IMR-90 (cell line): ENCODE measurements around the gene NFIX. TPM values are rescaled to one million over a fixed set of nuclear protein-coding genes. Genes with fewer than 3 reads are reported as not detected.

Source experiments
- ATAC-seq: fragments of 200-7000 bp; cut with Tn5 transposase; 2 replicates; pipeline ENCODE4 v1.9.1; 2020; ENCODE audit warnings: low read depth, mild to moderate bottlenecking, moderate library complexity
- BruUV-seq: library from RNA; stranded (reverse); fragments of 400-500 nt; replicated peaks from 2 replicates; lab custom pipeline; 2021; lab: Mats Ljungman, UMichigan
- CTCF ChIA-PET: fragments of 300-600 bp; formaldehyde crosslinking; extraction: SDS; loops from one replicate; lab custom pipeline; 2021; ENCODE audit warnings: antibody characterized with exemption; lab: Yijun Ruan, JAX
- POLR2A ChIA-PET: fragments of 300-600 bp; sonication (Branson Sonifier 250); formaldehyde crosslinking; loops from one replicate; lab custom pipeline; 2022; ENCODE audit warnings: antibody characterized with exemption; ENCODE audit not compliant: unreplicated experiment; lab: Charles Lee
- DNase-seq: peaks from one replicate; pipeline ENCODE4 v3.0.0; 2013
- H2AFZ ChIP-seq: replicated peaks from 2 replicates; pipeline ENCODE3; 2013; ENCODE audit warnings: low read length, mild to moderate bottlenecking; ENCODE audit not compliant: poor library complexity
- H2AK5ac ChIP-seq: 2 replicates; pipeline ENCODE4 v1.6.1; 2013; ENCODE audit warnings: low read depth, low read length, inconsistent platforms
- H2AK9ac ChIP-seq: replicated peaks from 2 replicates; pipeline ENCODE3; 2013; ENCODE audit warnings: mild to moderate bottlenecking, low read depth, low read length, moderate library complexity; ENCODE audit not compliant: poor library complexity
- H2BK120ac ChIP-seq: 2 replicates; pipeline ENCODE4 v1.6.1; 2013; ENCODE audit warnings: low read depth, low read length, inconsistent platforms
- H2BK15ac ChIP-seq: 3 replicates; pipeline ENCODE4 v1.6.1; 2013; ENCODE audit warnings: low read depth, low read length, inconsistent platforms
- H2BK20ac ChIP-seq: 2 replicates; pipeline ENCODE4 v1.6.1; 2013; ENCODE audit warnings: low read depth, mild to moderate bottlenecking, inconsistent platforms, low read length, moderate library complexity
- H2BK5ac ChIP-seq: 2 replicates; pipeline ENCODE4 v1.6.1; 2013; ENCODE audit warnings: mild to moderate bottlenecking, low read depth, low read length, inconsistent platforms; ENCODE audit not compliant: poor library complexity, severe bottlenecking
- H3K14ac ChIP-seq: replicated peaks from 2 replicates; pipeline ENCODE4 v1.6.1; 2013; ENCODE audit warnings: low read depth, low read length, inconsistent platforms
- H3K18ac ChIP-seq: 2 replicates; pipeline ENCODE4 v1.6.1; 2013; ENCODE audit warnings: low read depth, low read length, control low read depth
- H3K23ac ChIP-seq: 2 replicates; pipeline ENCODE4 v1.6.1; 2013; ENCODE audit warnings: low read depth, low read length, inconsistent platforms
- H3K27ac ChIP-seq: 2 replicates; pipeline ENCODE4 v1.5.1; 2013; ENCODE audit warnings: mild to moderate bottlenecking, control low read depth, low read length; ENCODE audit not compliant: insufficient read depth
- H3K27me3 ChIP-seq: 2 replicates; pipeline ENCODE4 v1.6.1; 2013; ENCODE audit warnings: low read length; ENCODE audit not compliant: control insufficient read depth, insufficient read depth
- H3K36me3 ChIP-seq: 2 replicates; pipeline ENCODE4 v1.6.1; 2013; ENCODE audit warnings: low read length, mixed read lengths; ENCODE audit not compliant: control insufficient read depth, insufficient read depth
- H3K4ac ChIP-seq: 2 replicates; pipeline ENCODE4 v1.6.1; 2013; ENCODE audit warnings: low read depth, low read length, inconsistent platforms
- H3K4me1 ChIP-seq: 2 replicates; pipeline ENCODE4 v1.6.1; 2013; ENCODE audit warnings: low read length, mixed read lengths; ENCODE audit not compliant: control insufficient read depth, insufficient read depth
- H3K4me2 ChIP-seq: 2 replicates; pipeline ENCODE4 v1.6.1; 2013; ENCODE audit warnings: low read depth, mild to moderate bottlenecking, control low read depth, low read length, moderate library complexity
- H3K4me3 ChIP-seq: 2 replicates; pipeline ENCODE4 v1.5.1; 2013; ENCODE audit warnings: low read depth, mild to moderate bottlenecking, control low read depth, low read length, moderate library complexity; ENCODE audit not compliant: insufficient read depth
- H3K56ac ChIP-seq: 2 replicates; pipeline ENCODE4 v1.6.1; 2013; ENCODE audit warnings: low read length, inconsistent platforms; ENCODE audit not compliant: insufficient read depth; ENCODE audit errors: extremely low read depth
- H3K79me1 ChIP-seq, 2 experiments: 2 replicates each; pipeline ENCODE4 v1.6.1; 2013; ENCODE audit warnings: low read length in 2 of 2, inconsistent platforms in 1 of 2, low read depth in 1 of 2
- H3K9ac ChIP-seq: 2 replicates; pipeline ENCODE4 v1.6.1; 2013; ENCODE audit warnings: low read depth, low read length, control low read depth
- H3K9me1 ChIP-seq: 2 replicates; pipeline ENCODE4 v1.6.1; 2013; ENCODE audit warnings: low read length, inconsistent platforms; ENCODE audit not compliant: insufficient read depth
- H3K9me3 ChIP-seq: 2 replicates; pipeline ENCODE4 v1.6.1; 2013; ENCODE audit warnings: low read length; ENCODE audit not compliant: control insufficient read depth, insufficient read depth
- H4K20me1 ChIP-seq: 2 replicates; pipeline ENCODE4 v1.6.1; 2013; ENCODE audit warnings: low read length, inconsistent platforms; ENCODE audit not compliant: insufficient read depth
- H4K5ac ChIP-seq: 2 replicates; pipeline ENCODE4 v1.6.1; 2013; ENCODE audit warnings: mild to moderate bottlenecking, low read depth, low read length, control low read depth
- H4K8ac ChIP-seq, 2 experiments: 2 replicates each; pipeline ENCODE4 v1.6.1; 2013; ENCODE audit warnings: low read depth in 2 of 2, low read length in 2 of 2, control low read depth in 1 of 2, inconsistent platforms in 1 of 2
- H4K91ac ChIP-seq: 2 replicates; pipeline ENCODE4 v1.6.1; 2013; ENCODE audit warnings: low read depth, low read length, inconsistent platforms; ENCODE audit not compliant: insufficient read depth
- CEBPB ChIP-seq: IDR thresholded peaks from 2 replicates; pipeline ENCODE4 v1.6.1; 2012; ENCODE audit warnings: low read depth, low read length, improper control_type of control experiment
- MXI1 ChIP-seq: IDR thresholded peaks from 2 replicates; pipeline ENCODE4 v1.6.1; 2012; ENCODE audit warnings: low read depth, mild to moderate bottlenecking, low read length, moderate library complexity, borderline replicate concordance
- RAD21 ChIP-seq: IDR thresholded peaks from 2 replicates; pipeline ENCODE4 v1.6.1; 2012; ENCODE audit warnings: low read length, improper control_type of control experiment
- RCOR1 ChIP-seq: IDR thresholded peaks from 2 replicates; pipeline ENCODE4 v1.6.1; 2012; ENCODE audit warnings: mild to moderate bottlenecking, low read length, improper control_type of control experiment; ENCODE audit not compliant: insufficient replicate concordance
- RFX5 ChIP-seq: IDR thresholded peaks from 2 replicates; pipeline ENCODE4 v1.8.0; 2012; ENCODE audit warnings: low read depth, mild to moderate bottlenecking, low read length, moderate library complexity
- USF2 ChIP-seq: fragments of 150-350 bp; IDR thresholded peaks from 2 replicates; pipeline ENCODE4 v1.6.1; 2017; ENCODE audit warnings: mild to moderate bottlenecking, antibody characterized with exemption, low read length, low read depth
- WGBS, 2 experiments: methylation state at CpG; one replicate each; pipeline versions ENCODE4 v1.1.5 to v1.1.7; 2013; ENCODE audit warnings: missing lambda C conversion rate in 2 of 2; ENCODE audit not compliant: insufficient read length in 1 of 2; ENCODE audit errors: extremely low coverage in 2 of 2; 5-methylcytosine and 5-hydroxymethylcytosine counted together
- dilution Hi-C: fragments of 300-500 bp; cut with HindIII; formaldehyde crosslinking; loops from one replicate; pipeline ENCODE4 v1.14.3; 2018; ENCODE audit warnings: low sequenced_read_pairs; ENCODE audit not compliant: unreplicated experiment
- in situ Hi-C: fragments of 300-500 bp; cut with MboI; formaldehyde crosslinking; loops from 3 replicates; pipeline ENCODE4 v1.14.3; 2019; ENCODE audit warnings: low sequenced_read_pairs, inconsistent platforms, mixed read lengths
- intact Hi-C: fragments of 100-400 bp; cut with micrococcal nuclease; formaldehyde crosslinking; loops from 2 replicates; pipeline ENCODE4 v1.10.0; 2022
- polyA plus RNA-seq, 3 experiments: library from polyadenylated mRNA; depleted of rRNA; stranded (reverse); fragments of >200 nt; gene quantifications; 2 replicates each; pipeline ENCODE4 v1.2.3, GENCODE V29; 2012; ENCODE audit warnings: low replicate concordance in 1 of 3
- total RNA-seq: library from RNA; depleted of rRNA; stranded (reverse); fragments of >200 nt; gene quantifications from 2 replicates; pipeline ENCODE4 v1.2.3, GENCODE V29; 2012

NFIX gene
- total and polyA plus RNA-seq, 2 of the 4 experiments (the other 2 are of a cell fraction), result 10.2 to 47.7 TPM

DNA sequence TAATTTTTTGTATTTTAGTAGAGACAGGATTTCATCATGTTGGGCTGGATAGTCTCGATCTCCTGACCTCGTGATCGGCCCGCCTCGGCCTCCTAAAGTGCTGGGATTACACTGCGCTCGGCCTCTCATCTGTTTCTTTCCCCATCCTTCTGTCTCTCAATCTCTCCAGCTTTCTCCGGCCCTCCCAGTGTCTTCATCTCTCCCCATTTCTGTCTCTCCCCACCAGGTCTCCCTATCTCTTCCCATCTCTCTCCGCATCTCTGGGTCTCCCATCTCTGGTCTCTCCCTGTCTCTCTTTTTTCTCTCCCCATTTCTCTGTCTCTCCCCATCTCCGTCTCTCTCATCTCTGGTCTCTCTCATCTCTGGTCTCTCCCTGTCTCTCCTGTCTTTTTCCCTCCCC lies 12.2 kb upstream of the NFIX start:
- peak overlapping the region; percentile 19; the same call in 1 of the 2 replicates for H2BK120ac ChIP-seq
- H2BK5ac ChIP-seq, result no peak overlapping the region
- no TSS peak for BruUV-seq
- H3K36me3 ChIP-seq, result no peaks in the 10 kb centered on the region
- H3K14ac ChIP-seq, result 0 out of 2 replicates have a peak overlapping the region, but pooled peaks have one; percentile 72
- no peak overlapping the region; the same call in 1 of the 2 replicates for H4K91ac ChIP-seq
- ChIA-PET CTCF (interaction anchor here (0.9 to 4.3 kb wide), 2 partner anchors 78 to 111 kb away, joined by 3 to 25 read pairs; no protein-coding TSS in a partner anchor), POLR2A (interaction anchor here (0.7 kb wide), 1 partner anchor 181 kb away, joined by 3 read pairs; no protein-coding TSS in a partner anchor)
- H2BK20ac ChIP-seq, result no peak overlapping the region
- no peaks in the 10 kb centered on the region for H4K20me1 ChIP-seq
- H3K27me3 ChIP-seq, result no peaks in the 10 kb centered on the region
- peaks cover 3% of the 10 kb centered on the region; the same call in 1 of the 2 replicates for H3K4me1 ChIP-seq
- dilution Hi-C loops, result no loop called here
- peak overlapping the region; percentile 56; the same call in 1 of the 3 replicates for H2BK15ac ChIP-seq
- no peak for TF ChIP-seq RAD21
- no peak for TF ChIP-seq RCOR1
- no peak for TF ChIP-seq RFX5
- no peak for TF ChIP-seq CEBPB
- TF ChIP-seq MXI1, result no peak
- no peak for TF ChIP-seq USF2
- peak overlapping the region; percentile 40 for H3K9ac ChIP-seq
- no peak overlapping the region for H3K18ac ChIP-seq
- ATAC-seq (no peak; the same call in 1 of the 2 replicates), DNase-seq (no peak)
- no peak overlapping the region for H3K27ac ChIP-seq
- in situ Hi-C loops, result loop anchor here (5.0 to 25.0 kb wide), 2 partner anchors 109 to 754 kb away; a partner anchor contains a TSS
- intact Hi-C loops, result loop anchor here (1.0 kb wide), 2 partner anchors 78 to 110 kb away; no protein-coding TSS in a partner anchor
- 69% methylated on average over 8 of the region's 10 CpGs; no CpG with 5 or more reads in 1 of the 2 experiments for WGBS, 2 experiments
- H3K9me1 ChIP-seq, result 0 out of 2 replicates have a peak, but pooled peaks cover 1% of the 10 kb centered on the region
- peak overlapping the region; percentile 97 for H2AK9ac ChIP-seq
- H4K5ac ChIP-seq, result peak overlapping the region; percentile 6; the same call in 1 of the 2 replicates
- H3K23ac ChIP-seq, result peak overlapping the region; percentile 16; the same call in 1 of the 2 replicates
- no peaks in the 10 kb centered on the region; a peak in 1 of 4 replicates for H3K79me1 ChIP-seq
- H4K8ac ChIP-seq, result peak overlapping the region; percentile 59 to 82; a peak in 1 of 4 replicates
- peak overlapping the region; percentile 59; the same call in 1 of the 2 replicates for H2AK5ac ChIP-seq
- H3K56ac ChIP-seq, result peak overlapping the region; percentile 37; the same call in 1 of the 2 replicates
- H3K4me3 ChIP-seq, result peak overlapping the region; percentile 42
- H2AFZ ChIP-seq, result peak overlapping the region; percentile 89
- peak overlapping the region; percentile 72 for H3K4ac ChIP-seq
- peak overlapping the region; percentile 42 for H3K4me2 ChIP-seq
- H3K9me3 ChIP-seq, result no peaks in the 10 kb centered on the region
